K562 treated with DMSO at 1 percent for 4 hours (cell line): ENCODE measurements around the gene PLA2G4C. TPM values are rescaled to one million over a fixed set of nuclear protein-coding genes. Genes with fewer than 3 reads are reported as not detected.

Experiments used
- total RNA-seq: library from RNA; unstranded; fragments of 300-600 nt; gene quantifications from 2 replicates; pipeline ENCODE4 v1.2.3, GENCODE V29; 2022; ENCODE audit not compliant: insufficient read depth

The PLA2G4C gene
- total RNA-seq = 3.5 TPM in 1 of 2 replicates, not detected in the other

GRCh38 chr19:48110350-48110966, at the start of gene PLA2G4C:
TSS of gene PLA2G4C (minus strand) at chr19:48110817. CDS start at chr19:48106529, 4,288 bp downstream.

GRCh38 chr19:48043675-48044258, 66.8 kb downstream of the PLA2G4C start, which contains the start of gene CABP5:
TSS of gene CABP5 (minus strand) at chr19:48044079. CDS start at chr19:48043922, 157 bp downstream.

Other genes with a start within 250 kb of the PLA2G4C start
- 0.74 TPM in 1 of 2 replicates, not detected in the other for gene SULT2A1, start 224.5 kb downstream of the PLA2G4C start, total RNA-seq
- gene BSPH1, start 118.6 kb downstream of the PLA2G4C start, total RNA-seq = not detected in 2 replicates
- 1.0 TPM in 1 of 2 replicates, not detected in the other for gene ELSPBP1, start 116.2 kb downstream of the PLA2G4C start, total RNA-seq
- not detected in 2 replicates for gene CABP5, start 66.7 kb downstream of the PLA2G4C start, total RNA-seq
- 48.3 and 60.9 TPM in 2 replicates for gene LIG1, start 59.5 kb upstream of the PLA2G4C start, total RNA-seq
- gene ZSWIM9, start 59.9 kb upstream of the PLA2G4C start, total RNA-seq = 4.7 and 6.6 TPM in 2 replicates
- gene CARD8, start 145.1 kb upstream of the PLA2G4C start, total RNA-seq = 13.3 and 15.5 TPM in 2 replicates
- gene ZNF114, start 159.3 kb upstream of the PLA2G4C start, total RNA-seq = not detected in 2 replicates
- 277 and 348 TPM in 2 replicates for gene EMP3, start 214.7 kb upstream of the PLA2G4C start, total RNA-seq